Omental fat pad (tissue), 4 donors: ENCODE measurements around the gene HIP1R. TPM values are rescaled to one million over a fixed set of nuclear protein-coding genes. Genes with fewer than 3 reads are reported as not detected.

Source experiments
- ATAC-seq: fragments of 150-250 bp; one replicate; pipeline ENCODE4 v1.9.1; 2016; ENCODE audit warnings: mild to moderate bottlenecking, moderate library complexity; ENCODE audit not compliant: low FRiP score
- DNase-seq: peaks from one replicate; pipeline ENCODE4 v3.0.0-alpha.2; 2019; ENCODE audit warnings: low spot score
- total RNA-seq, 4 donors: library from RNA; depleted of rRNA; stranded (reverse); fragments of >200 nt; gene quantifications; one replicate each; pipeline ENCODE4 v1.1.0, GENCODE V29; 2016
- TF ChIP-seq, protein P1 (sequence below), 3 donors: fragments of 450-650 bp; IDR thresholded peaks; one replicate each; pipeline ENCODE4 v1.5.1; 2016 to 2017; ENCODE audit warnings: antibody characterized with exemption in 3 of 3, mild to moderate bottlenecking in 3 of 3, moderate library complexity in 2 of 3

HIP1R gene
- total RNA-seq, 4 donors from 2014 or later: 11.4 to 65.6 (median 22.2) TPM

DNA sequence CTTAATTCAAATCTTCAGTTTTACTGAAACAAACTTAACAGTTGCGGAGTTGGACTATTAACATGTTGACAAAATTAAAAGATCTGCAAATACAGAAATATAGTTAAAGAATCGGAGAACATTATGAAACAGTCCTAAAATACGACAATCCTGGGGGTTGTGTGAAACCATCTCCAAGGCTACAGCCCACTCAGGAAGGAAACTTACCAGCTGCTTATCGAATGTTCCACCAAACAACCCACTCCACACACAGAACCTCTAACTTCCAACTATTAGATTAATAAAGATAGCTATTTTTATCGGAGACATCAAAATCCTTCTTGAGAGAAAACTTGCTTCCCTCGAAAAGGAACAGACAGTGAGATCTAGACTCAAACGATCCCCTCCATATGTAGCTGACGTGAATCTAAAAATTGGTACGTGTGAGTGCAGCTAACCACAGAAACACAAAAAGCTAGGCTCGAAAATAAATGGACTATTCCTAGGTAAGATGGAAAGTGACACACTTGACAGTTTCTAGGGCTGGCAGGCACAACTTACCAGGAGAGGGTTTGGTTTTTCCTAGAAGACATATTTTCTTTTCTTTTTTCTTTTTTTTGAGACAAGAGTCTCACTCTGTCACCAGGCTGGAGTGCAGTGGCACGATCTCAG lies 47.8 kb downstream of the HIP1R start:
- DNase-seq (no peak), ATAC-seq (no peak)
- TF ChIP-seq, protein P1, sequence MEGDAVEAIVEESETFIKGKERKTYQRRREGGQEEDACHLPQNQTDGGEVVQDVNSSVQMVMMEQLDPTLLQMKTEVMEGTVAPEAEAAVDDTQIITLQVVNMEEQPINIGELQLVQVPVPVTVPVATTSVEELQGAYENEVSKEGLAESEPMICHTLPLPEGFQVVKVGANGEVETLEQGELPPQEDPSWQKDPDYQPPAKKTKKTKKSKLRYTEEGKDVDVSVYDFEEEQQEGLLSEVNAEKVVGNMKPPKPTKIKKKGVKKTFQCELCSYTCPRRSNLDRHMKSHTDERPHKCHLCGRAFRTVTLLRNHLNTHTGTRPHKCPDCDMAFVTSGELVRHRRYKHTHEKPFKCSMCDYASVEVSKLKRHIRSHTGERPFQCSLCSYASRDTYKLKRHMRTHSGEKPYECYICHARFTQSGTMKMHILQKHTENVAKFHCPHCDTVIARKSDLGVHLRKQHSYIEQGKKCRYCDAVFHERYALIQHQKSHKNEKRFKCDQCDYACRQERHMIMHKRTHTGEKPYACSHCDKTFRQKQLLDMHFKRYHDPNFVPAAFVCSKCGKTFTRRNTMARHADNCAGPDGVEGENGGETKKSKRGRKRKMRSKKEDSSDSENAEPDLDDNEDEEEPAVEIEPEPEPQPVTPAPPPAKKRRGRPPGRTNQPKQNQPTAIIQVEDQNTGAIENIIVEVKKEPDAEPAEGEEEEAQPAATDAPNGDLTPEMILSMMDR (IDR thresholded peaks at IDR 0.05): no peak

GRCh38 chr12:122884091-122884826 lies 49.0 kb downstream of the HIP1R start:
- DNase-seq: no peak
- ATAC-seq: no peak

GRCh38 chr12:122884860-122885259 lies 49.6 kb downstream of the HIP1R start:
- ATAC-seq: no peak
- TF ChIP-seq, protein P1 (IDR thresholded peaks at IDR 0.05): no peak
- DNase-seq: no peak

More at GRCh38 chr12:122884091-122884826, 49.0 kb downstream of the HIP1R start:
- TF ChIP-seq, protein P1 (IDR thresholded peaks at IDR 0.05): no peak

GRCh38 chr12:122886161-122886560 lies 50.9 kb downstream of the HIP1R start:
- TF ChIP-seq, protein P1 (IDR thresholded peaks at IDR 0.05): no peak
- ATAC-seq (no peak), DNase-seq (no peak)

DNA sequence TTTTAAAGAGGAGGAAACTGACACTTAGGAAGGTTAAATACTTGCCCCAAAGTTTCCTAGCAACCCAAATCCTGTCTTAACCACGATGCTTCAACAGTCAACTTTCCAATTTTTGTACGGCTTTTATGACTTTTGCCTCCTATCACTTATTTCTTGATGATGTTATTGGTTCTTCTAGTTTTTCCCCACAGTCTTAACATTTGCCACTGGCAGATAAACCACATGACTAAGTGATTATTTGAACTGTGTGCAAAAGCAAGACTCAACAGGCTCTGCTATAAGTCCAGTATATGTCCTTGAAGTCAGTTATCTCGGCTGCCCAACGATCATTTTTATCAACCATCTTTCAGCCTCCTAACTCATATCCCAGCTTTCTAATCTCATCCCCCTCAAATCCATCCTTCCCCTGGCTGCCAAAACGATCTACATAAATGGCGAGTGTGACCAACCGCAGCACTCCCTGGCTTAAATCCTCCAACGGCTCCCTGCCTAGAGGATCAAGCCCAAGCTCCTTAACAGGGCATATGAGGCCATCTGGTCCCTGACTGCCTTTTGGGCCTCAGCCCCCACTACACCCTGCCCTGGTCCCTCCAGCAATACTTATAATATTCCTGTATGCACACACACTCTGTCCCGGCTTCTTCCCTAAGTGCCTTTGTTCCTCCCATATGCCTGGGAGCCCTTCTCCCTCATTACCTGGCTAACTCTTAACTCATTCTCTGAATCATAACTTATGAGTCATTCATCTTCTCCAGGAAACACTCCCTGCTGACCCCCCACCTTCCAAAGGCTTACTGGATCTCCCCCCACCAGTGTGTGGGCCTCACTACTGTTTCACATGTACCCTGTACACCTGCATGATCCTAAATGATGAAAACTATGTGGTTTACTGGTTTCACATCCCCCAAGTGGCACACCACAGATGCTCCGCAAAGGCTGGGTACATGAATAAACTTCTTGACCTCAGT lies 51.9 kb downstream of the HIP1R start:
- ATAC-seq: peak; percentile 65
- DNase-seq: no peak
- TF ChIP-seq, protein P1 (IDR thresholded peaks at IDR 0.05): no peak

GRCh38 chr12:122887819-122888212 lies 52.6 kb downstream of the HIP1R start:
- ATAC-seq (no peak), DNase-seq (no peak)
- TF ChIP-seq, protein P1 (IDR thresholded peaks at IDR 0.05): no peak
